PC-3 (cell line): Measurements from ENCODE around the gene FGGY.

Experiments used
- CTCF ChIP-seq: fragments of 300-600 bp; sonication (generic); conservative IDR thresholded peaks from 2 replicates; pipeline ENCODE4 v1.5.1; 2017; ENCODE audit warnings: antibody characterized with exemption, low read depth, mild to moderate bottlenecking, low read length
- EZH2 ChIP-seq: fragments of 300-600 bp; sonication (generic); IDR thresholded peaks from one replicate; pipeline ENCODE4 v1.6.1; 2017; ENCODE audit warnings: antibody characterized with exemption, mild to moderate bottlenecking, low read length; ENCODE audit not compliant: unreplicated experiment

- TF ChIP-seq CTCF (no peak), EZH2 (no peak)
Observed at GRCh38 chr1:59394706-59395425, 98.0 kb downstream of the FGGY start.
